Retinal pigment epithelial cell (primary cell): Measurements from ENCODE around the gene FLRT3.

Experiments used
- DNase-seq: peaks from one replicate; pipeline ENCODE4 v3.0.0-alpha.2; 2010; ENCODE audit warnings: low read depth
- H3K4me3 ChIP-seq: 2 replicates; pipeline ENCODE4 v1.5.1; 2011; ENCODE audit warnings: mild to moderate bottlenecking, low read length, control low read depth, moderate library complexity
- TF ChIP-seq, protein P1 (sequence below): conservative IDR thresholded peaks from 2 replicates; pipeline ENCODE4 v1.5.1; 2011; ENCODE audit warnings: low read depth, low read length, control low read depth, inconsistent platforms

FLRT3 gene

DNA sequence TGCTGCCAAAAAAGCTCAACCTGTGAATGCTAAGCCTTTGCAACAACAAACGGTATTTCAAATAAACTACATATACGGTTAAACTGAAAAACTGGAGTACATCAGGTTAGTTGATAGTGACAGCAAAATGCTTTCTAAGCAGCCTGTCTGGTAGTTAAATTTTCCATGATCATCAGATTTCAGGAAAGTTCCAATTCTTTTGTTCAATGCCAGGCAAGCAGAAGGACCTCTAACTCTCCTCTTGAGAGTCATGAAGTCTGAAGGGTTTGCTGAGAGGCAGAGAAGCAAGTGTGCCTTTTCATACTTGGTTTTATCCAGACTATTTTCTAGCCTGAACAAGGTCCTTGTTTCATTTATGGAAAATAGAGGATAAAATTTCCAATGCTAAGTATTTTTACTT lies 4.5 kb downstream of the FLRT3 start:
- DNase-seq: no peak
- TF ChIP-seq, protein P1, sequence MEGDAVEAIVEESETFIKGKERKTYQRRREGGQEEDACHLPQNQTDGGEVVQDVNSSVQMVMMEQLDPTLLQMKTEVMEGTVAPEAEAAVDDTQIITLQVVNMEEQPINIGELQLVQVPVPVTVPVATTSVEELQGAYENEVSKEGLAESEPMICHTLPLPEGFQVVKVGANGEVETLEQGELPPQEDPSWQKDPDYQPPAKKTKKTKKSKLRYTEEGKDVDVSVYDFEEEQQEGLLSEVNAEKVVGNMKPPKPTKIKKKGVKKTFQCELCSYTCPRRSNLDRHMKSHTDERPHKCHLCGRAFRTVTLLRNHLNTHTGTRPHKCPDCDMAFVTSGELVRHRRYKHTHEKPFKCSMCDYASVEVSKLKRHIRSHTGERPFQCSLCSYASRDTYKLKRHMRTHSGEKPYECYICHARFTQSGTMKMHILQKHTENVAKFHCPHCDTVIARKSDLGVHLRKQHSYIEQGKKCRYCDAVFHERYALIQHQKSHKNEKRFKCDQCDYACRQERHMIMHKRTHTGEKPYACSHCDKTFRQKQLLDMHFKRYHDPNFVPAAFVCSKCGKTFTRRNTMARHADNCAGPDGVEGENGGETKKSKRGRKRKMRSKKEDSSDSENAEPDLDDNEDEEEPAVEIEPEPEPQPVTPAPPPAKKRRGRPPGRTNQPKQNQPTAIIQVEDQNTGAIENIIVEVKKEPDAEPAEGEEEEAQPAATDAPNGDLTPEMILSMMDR: no peak
- no peak overlapping the region for H3K4me3 ChIP-seq

- DNase-seq: no peak
- TF ChIP-seq, protein P1: no peak
- no peak overlapping the region for H3K4me3 ChIP-seq
Observed at GRCh38 chr20:14331646-14332045, 5.8 kb downstream of the FLRT3 start.

DNA sequence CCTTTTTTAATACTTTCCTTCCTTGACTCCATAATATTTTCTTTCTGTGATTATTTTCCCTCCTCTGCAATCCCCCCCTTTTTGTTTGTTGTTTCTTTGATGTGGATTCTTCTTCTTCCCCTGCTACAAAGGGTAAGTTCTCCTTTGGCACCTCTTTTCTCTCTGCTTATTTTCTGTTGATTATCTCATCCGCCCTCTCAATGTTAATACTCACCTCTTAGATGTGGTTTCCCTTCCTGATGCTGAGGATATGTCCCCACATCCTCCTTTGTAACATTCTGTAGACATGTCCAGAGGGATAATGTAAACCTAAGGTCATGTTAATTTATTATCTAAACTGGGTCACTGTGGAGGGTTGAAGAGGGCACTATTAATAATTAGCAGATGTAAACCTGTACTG lies 17.7 kb downstream of the FLRT3 start:
- TF ChIP-seq, protein P1: no peak
- H3K4me3 ChIP-seq: no peak overlapping the region
- DNase-seq: no peak

GRCh38 chr20:14313341-14314020 lies 23.9 kb downstream of the FLRT3 start:
- H3K4me3 ChIP-seq: no peak overlapping the region
- TF ChIP-seq, protein P1: no peak
- DNase-seq: no peak

DNA sequence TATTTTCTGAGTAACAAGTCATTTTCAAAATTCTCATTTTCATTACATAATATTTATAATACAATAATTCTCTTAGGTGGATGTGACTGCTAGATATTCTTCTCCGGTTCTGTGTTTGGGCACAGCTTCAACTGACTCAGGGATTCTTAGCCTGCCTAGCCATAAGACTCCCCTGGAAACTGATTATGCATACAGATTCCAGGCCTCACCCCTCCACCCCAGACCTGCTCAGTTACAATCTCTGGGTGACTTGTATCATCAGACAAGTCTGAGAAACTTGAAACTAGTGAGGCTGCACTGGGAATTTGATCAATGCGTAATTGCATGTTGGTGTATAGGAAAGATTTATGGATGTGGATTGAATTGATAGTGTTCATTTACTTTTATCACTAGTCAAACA lies 25.4 kb downstream of the FLRT3 start:
- TF ChIP-seq, protein P1: no peak
- no peak for DNase-seq
- H3K4me3 ChIP-seq: no peak overlapping the region

DNA sequence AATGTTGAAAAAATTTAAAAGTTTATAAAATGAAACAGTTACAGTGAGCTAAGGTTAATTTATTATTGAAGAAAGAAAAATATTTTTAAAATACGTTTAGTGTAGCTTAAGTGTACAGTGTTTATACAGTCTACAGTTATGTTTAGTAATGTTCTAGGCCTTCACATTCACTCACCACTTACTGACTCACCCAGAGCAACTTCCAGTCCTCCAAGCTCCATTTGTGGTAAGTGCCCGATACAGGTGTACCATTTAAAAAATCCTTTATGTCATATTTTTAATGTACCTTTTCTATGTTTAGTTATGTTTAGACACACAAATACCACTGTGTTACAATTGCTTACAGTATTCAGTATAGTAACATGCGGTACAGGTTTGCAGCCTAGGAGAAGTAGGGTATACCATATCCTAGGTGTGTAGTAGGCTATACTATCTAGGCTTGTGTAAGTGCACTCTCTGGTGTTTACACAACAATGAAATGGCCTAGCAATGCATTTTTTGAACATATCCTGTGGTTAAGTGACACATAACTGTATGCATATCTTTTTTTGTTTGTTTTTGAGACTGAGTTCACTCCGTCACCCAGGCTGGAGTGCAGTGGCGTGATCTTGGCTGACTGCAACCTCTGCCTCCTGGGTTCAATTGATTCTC lies 26.3 kb downstream of the FLRT3 start:
- no peak overlapping the region for H3K4me3 ChIP-seq
- TF ChIP-seq, protein P1: no peak
- no peak for DNase-seq

GRCh38 chr20:14307956-14308355 lies 29.5 kb downstream of the FLRT3 start:
- TF ChIP-seq, protein P1: no peak
- H3K4me3 ChIP-seq: no peak overlapping the region
- DNase-seq: no peak
